Keratinocyte (primary cell): ENCODE measurements around the gene STPG4. TPM values are rescaled to one million over a fixed set of nuclear protein-coding genes. Genes with fewer than 3 reads are reported as not detected.

ENCODE experiments used
- DNase-seq: peaks from one replicate; pipeline ENCODE4 v3.0.0-alpha.2; 2011; ENCODE audit warnings: low read depth, missing footprints, low spot score
- FAIRE-seq: peaks from 2 replicates; lab custom pipeline; 2011; peaks lifted over from hg19 to GRCh38; lab: Jason Lieb, UNC
- H2AFZ ChIP-seq: 2 replicates; pipeline ENCODE4 v1.6.0; 2012; ENCODE audit warnings: low read length, control low read depth, inconsistent platforms; ENCODE audit not compliant: control insufficient read depth
- H3K27ac ChIP-seq: 2 replicates; pipeline ENCODE4 v1.5.1; 2011; ENCODE audit warnings: low read length; ENCODE audit not compliant: control insufficient read depth, insufficient read depth
- H3K27me3 ChIP-seq: 3 replicates; pipeline ENCODE4 v1.6.0; 2011; ENCODE audit warnings: low read length; ENCODE audit not compliant: control insufficient read depth, insufficient read depth; ENCODE audit errors: extremely low read depth
- H3K36me3 ChIP-seq, 2 experiments: 2 replicates in 1 of 2; 3 replicates in 1 of 2; pipeline ENCODE4 v1.5.1; 2011; ENCODE audit warnings: low read length in 2 of 2, mild to moderate bottlenecking in 1 of 2; ENCODE audit not compliant: control insufficient read depth in 2 of 2, insufficient read depth in 2 of 2; ENCODE audit errors: extremely low read depth in 1 of 2
- H3K4me1 ChIP-seq: 3 replicates; pipeline ENCODE4 v1.5.1; 2011; ENCODE audit warnings: low read length; ENCODE audit not compliant: control insufficient read depth, insufficient read depth; ENCODE audit errors: extremely low read depth
- H3K4me2 ChIP-seq: 3 replicates; pipeline ENCODE4 v1.6.0; 2011; ENCODE audit warnings: low read depth, low read length; ENCODE audit not compliant: control insufficient read depth, insufficient read depth; ENCODE audit errors: extremely low read depth
- H3K4me3 ChIP-seq, 3 experiments: fragments of 200-600 bp in 1 of 3; sonication (generic) in 1 of 3; 2 replicates in 2 of 3; 3 replicates in 1 of 3; pipeline ENCODE4 v1.5.1; 2011 to 2016; ENCODE audit warnings: low read length in 3 of 3, mild to moderate bottlenecking in 3 of 3, control low read depth in 2 of 3, inconsistent platforms in 1 of 3, low read depth in 1 of 3, mixed read lengths in 1 of 3, mixed run types in 1 of 3, moderate library complexity in 1 of 3; ENCODE audit not compliant: control insufficient read depth in 2 of 3, insufficient read depth in 2 of 3; ENCODE audit errors: extremely low read depth in 1 of 3
- H3K79me2 ChIP-seq: 2 replicates; pipeline ENCODE4 v1.6.0; 2012; ENCODE audit warnings: low read length; ENCODE audit not compliant: control insufficient read depth, insufficient read depth
- H3K9ac ChIP-seq: 3 replicates; pipeline ENCODE4 v1.6.0; 2011; ENCODE audit warnings: low read length; ENCODE audit not compliant: control insufficient read depth, insufficient read depth; ENCODE audit errors: extremely low read depth
- H3K9me1 ChIP-seq: 3 replicates; pipeline ENCODE4 v1.6.0; 2011; ENCODE audit warnings: low read length; ENCODE audit not compliant: control insufficient read depth, insufficient read depth; ENCODE audit errors: extremely low read depth
- H3K9me3 ChIP-seq: 2 replicates; pipeline ENCODE4 v1.5.1; 2012; ENCODE audit warnings: low read depth, low read length; ENCODE audit not compliant: control insufficient read depth
- H4K20me1 ChIP-seq: 3 replicates; pipeline ENCODE4 v1.6.0; 2011; ENCODE audit warnings: low read length; ENCODE audit not compliant: control insufficient read depth, insufficient read depth; ENCODE audit errors: extremely low read depth
- EZH2 ChIP-seq: IDR thresholded peaks from one replicate; pipeline ENCODE4 v1.6.1; 2012; ENCODE audit warnings: inconsistent platforms, mild to moderate bottlenecking, low read length, moderate library complexity
- dilution Hi-C: fragments of 300-500 bp; cut with MboI; formaldehyde crosslinking; loops from one replicate; pipeline ENCODE4 v1.7.0; 2020; ENCODE audit warnings: low sequenced_read_pairs; ENCODE audit not compliant: extremely low pct_ligation_motif_present
- polyA plus RNA-seq, 5 experiments: library from polyadenylated mRNA; depleted of rRNA in 3 of 5; stranded (reverse) in 3 of 5; stranded (forward) in 1 of 5; unstranded in 1 of 5; fragments of >200 nt; gene quantifications; 1 replicate in 1 of 5; 2 replicates in 3 of 5; 3 replicates in 1 of 5; pipeline versions ENCODE4 v1.2.1 to v1.2.3, GENCODE V29; 2011 to 2012; ENCODE audit warnings: missing spikeins in 2 of 5, low read depth in 1 of 5, low replicate concordance in 1 of 5
- TF ChIP-seq, protein P1 (sequence below), 3 experiments: IDR thresholded peaks in 1 of 3; conservative IDR thresholded peaks in 1 of 3; optimal IDR thresholded peaks in 1 of 3; 2 replicates in 2 of 3; 3 replicates in 1 of 3; pipeline versions ENCODE3 to v1.5.1; 2011; ENCODE audit warnings: low read length in 3 of 3, mild to moderate bottlenecking in 3 of 3, moderate library complexity in 2 of 3, control low read depth in 1 of 3, inconsistent platforms in 1 of 3; ENCODE audit not compliant: insufficient read depth in 2 of 3; ENCODE audit errors: extremely low read depth in 1 of 3

STPG4 gene
- polyA plus RNA-seq, 1 donor (not counting 4 experiments of a cell fraction or from before 2014, with no cell fraction given) = 0.26 TPM

DNA sequence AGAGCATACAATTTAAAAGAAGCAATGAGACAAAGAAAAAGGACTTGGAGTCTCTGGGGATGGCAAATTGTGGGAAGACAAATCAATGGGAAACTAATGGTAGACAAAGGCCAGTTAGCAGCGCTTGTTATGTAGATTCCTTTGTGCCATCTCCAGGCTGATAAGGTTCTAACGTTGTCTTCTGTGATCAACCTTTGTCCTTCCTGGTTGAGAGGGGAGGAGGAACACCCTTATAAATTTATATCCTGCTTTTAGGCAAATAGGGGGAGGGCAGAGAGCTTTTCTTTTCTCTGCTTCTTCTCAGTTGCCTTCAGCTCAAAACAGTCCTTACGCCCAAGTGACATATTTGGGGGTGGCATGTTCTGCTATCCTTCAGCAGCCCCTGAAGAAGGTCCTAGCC lies 89.8 kb downstream of the STPG4 start:
- Histone ChIP-seq H3K9me3 (no peaks in the 10 kb centered on the region), H3K4me2 (peak overlapping the region; percentile 30), H3K9me1 (no peaks in the 10 kb centered on the region), H3K4me3 (no peak overlapping the region), H3K4me1 (peaks cover 30% of the 10 kb centered on the region), H3K27ac (no peak overlapping the region), H4K20me1 (no peaks in the 10 kb centered on the region), H2AFZ (no peak overlapping the region), H3K36me3 (peaks cover 5 to 8% of the 10 kb centered on the region in 2 experiments), H3K27me3 (no peaks in the 10 kb centered on the region), H3K79me2 (no peaks in the 10 kb centered on the region), H3K9ac (no peak overlapping the region)
- no peak for DNase-seq
- TF ChIP-seq EZH2 = no peak
- TF ChIP-seq, protein P1, sequence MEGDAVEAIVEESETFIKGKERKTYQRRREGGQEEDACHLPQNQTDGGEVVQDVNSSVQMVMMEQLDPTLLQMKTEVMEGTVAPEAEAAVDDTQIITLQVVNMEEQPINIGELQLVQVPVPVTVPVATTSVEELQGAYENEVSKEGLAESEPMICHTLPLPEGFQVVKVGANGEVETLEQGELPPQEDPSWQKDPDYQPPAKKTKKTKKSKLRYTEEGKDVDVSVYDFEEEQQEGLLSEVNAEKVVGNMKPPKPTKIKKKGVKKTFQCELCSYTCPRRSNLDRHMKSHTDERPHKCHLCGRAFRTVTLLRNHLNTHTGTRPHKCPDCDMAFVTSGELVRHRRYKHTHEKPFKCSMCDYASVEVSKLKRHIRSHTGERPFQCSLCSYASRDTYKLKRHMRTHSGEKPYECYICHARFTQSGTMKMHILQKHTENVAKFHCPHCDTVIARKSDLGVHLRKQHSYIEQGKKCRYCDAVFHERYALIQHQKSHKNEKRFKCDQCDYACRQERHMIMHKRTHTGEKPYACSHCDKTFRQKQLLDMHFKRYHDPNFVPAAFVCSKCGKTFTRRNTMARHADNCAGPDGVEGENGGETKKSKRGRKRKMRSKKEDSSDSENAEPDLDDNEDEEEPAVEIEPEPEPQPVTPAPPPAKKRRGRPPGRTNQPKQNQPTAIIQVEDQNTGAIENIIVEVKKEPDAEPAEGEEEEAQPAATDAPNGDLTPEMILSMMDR (optimal IDR thresholded peaks at IDR 0.05 in 1 of 3, IDR thresholded peaks at IDR 0.05 in 1 of 3, conservative IDR thresholded peaks at IDR 0.05 in 1 of 3; ENCODE audit: extremely low read depth in 1 of 3, insufficient read depth in 2 of 3, low read length in 3 of 3) = no peak
- FAIRE-seq = no peak
- dilution Hi-C loops = no loop called here

DNA sequence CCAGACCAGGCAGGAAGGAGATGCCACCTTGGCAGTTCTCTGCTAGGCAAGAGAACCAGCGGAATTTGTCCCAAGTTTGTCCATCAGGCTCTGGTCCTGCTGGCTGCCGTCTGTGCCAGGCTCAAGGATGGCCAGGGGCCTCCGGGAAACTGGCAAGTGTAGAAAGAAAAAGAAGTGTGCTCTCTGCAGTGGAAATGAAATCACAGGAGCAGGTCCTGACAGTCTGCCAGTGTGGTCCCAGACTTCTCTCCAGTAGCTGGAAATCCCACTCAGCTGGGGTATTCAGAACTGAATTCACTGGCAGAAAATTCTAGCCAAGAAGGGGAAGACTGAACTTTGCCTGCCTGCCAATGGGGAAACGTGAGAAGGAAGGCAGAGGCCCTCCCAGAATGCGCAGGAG lies 91.0 kb downstream of the STPG4 start:
- Histone ChIP-seq H3K9ac (no peak overlapping the region), H3K9me1 (no peaks in the 10 kb centered on the region), H3K9me3 (no peaks in the 10 kb centered on the region), H3K36me3 (peaks cover 5 to 8% of the 10 kb centered on the region in 2 experiments), H3K27me3 (no peaks in the 10 kb centered on the region), H4K20me1 (no peaks in the 10 kb centered on the region), H2AFZ (no peak overlapping the region), H3K4me1 (peaks cover 20% of the 10 kb centered on the region), H3K4me3 (no peak overlapping the region), H3K79me2 (no peaks in the 10 kb centered on the region), H3K4me2 (no peak overlapping the region), H3K27ac (no peak overlapping the region)
- DNase-seq (no peak), FAIRE-seq (no peak)
- TF ChIP-seq, protein P1 (optimal IDR thresholded peaks at IDR 0.05 in 1 of 3, IDR thresholded peaks at IDR 0.05 in 1 of 3, conservative IDR thresholded peaks at IDR 0.05 in 1 of 3; ENCODE audit: extremely low read depth in 1 of 3, insufficient read depth in 2 of 3, low read length in 3 of 3) = no peak
- TF ChIP-seq EZH2 = no peak
- dilution Hi-C loops = no loop called here
